ENCODE measurements around the gene MYLIP.

DNA sequence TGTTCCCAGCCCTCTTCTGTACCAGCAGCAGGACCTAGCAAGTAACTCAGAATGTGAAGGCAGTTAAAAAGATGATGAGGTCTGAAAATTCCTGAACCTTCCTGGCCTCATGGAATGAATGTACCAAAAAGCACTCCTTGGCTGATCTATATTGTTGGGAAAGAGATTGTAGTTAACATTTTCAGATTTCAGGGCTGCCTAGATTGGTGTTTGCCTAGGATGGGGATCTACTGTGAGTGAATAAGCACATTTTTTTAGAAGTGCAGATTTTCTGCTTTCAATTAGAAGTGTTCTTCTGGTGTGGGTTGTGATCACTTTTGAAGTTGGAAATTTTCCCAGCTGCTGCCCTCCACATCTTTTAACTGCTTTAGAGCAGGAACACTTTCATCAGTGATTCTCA is 6.2 kb downstream of the MYLIP start:
- TF ChIP-seq POLR2A (IDR thresholded peaks at IDR 0.05; ENCODE audit: low read depth) (no peak), POLR2AphosphoS5 (IDR thresholded peaks at IDR 0.05) (no peak)
- TF ChIP-seq, protein P1, sequence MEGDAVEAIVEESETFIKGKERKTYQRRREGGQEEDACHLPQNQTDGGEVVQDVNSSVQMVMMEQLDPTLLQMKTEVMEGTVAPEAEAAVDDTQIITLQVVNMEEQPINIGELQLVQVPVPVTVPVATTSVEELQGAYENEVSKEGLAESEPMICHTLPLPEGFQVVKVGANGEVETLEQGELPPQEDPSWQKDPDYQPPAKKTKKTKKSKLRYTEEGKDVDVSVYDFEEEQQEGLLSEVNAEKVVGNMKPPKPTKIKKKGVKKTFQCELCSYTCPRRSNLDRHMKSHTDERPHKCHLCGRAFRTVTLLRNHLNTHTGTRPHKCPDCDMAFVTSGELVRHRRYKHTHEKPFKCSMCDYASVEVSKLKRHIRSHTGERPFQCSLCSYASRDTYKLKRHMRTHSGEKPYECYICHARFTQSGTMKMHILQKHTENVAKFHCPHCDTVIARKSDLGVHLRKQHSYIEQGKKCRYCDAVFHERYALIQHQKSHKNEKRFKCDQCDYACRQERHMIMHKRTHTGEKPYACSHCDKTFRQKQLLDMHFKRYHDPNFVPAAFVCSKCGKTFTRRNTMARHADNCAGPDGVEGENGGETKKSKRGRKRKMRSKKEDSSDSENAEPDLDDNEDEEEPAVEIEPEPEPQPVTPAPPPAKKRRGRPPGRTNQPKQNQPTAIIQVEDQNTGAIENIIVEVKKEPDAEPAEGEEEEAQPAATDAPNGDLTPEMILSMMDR (IDR thresholded peaks at IDR 0.05) = no peak
